PC-9 (cell line): ENCODE results near the gene EXOC4.

Experiments
- EZH2 ChIP-seq: fragments of 200-600 bp; sonication (generic); IDR thresholded peaks from 2 replicates; pipeline ENCODE4 v1.8.0; 2017; ENCODE audit warnings: antibody characterized with exemption, low read depth
- TF ChIP-seq, protein P1 (sequence below): fragments of 200-600 bp; sonication (generic); conservative IDR thresholded peaks from 2 replicates; pipeline ENCODE4 v1.6.1; 2017; ENCODE audit warnings: mixed run types, antibody characterized with exemption, mild to moderate bottlenecking, moderate library complexity

DNA sequence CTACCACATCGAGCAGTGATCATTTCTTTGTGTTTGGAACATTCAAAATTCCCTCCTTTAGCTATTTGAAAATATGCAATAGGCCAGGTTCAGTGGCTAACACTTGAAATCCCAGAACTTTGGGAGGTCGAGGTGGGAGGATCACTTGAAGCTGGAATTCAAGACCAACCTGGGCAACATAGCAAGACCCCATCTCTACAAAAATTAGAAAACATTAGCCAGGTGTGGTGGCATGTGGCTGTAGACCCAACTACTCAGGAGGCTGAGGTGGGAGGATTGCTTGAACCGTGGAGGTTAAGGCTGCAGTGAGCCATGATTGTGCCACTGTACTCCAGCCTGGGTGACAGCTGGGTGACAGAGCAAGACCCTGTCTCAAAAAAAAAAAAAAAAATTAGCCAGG lies 15.3 kb upstream of the EXOC4 start:
- TF ChIP-seq, protein P1, sequence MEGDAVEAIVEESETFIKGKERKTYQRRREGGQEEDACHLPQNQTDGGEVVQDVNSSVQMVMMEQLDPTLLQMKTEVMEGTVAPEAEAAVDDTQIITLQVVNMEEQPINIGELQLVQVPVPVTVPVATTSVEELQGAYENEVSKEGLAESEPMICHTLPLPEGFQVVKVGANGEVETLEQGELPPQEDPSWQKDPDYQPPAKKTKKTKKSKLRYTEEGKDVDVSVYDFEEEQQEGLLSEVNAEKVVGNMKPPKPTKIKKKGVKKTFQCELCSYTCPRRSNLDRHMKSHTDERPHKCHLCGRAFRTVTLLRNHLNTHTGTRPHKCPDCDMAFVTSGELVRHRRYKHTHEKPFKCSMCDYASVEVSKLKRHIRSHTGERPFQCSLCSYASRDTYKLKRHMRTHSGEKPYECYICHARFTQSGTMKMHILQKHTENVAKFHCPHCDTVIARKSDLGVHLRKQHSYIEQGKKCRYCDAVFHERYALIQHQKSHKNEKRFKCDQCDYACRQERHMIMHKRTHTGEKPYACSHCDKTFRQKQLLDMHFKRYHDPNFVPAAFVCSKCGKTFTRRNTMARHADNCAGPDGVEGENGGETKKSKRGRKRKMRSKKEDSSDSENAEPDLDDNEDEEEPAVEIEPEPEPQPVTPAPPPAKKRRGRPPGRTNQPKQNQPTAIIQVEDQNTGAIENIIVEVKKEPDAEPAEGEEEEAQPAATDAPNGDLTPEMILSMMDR, result no peak
- no peak for TF ChIP-seq EZH2
